Measurements from ENCODE around the gene FOS. TPM values are rescaled to one million over a fixed set of nuclear protein-coding genes. Genes with fewer than 3 reads are reported as not detected.
A peak's percentile ranks its signal among the peaks of the same experiment; 100 is the strongest.

The FOS gene
- total RNA-seq, 2 experiments from 2014 or later, result 1,565 to 1,685 TPM

GRCh38 chr14:75247286-75247922 is 31.2 kb upstream of the FOS start:
- peaks cover 60% of the 10 kb centered on the region for H3K4me1 ChIP-seq (ENCODE audit: insufficient read depth, low read length)
- Mint-ChIP-seq H3K27me3 (no peaks in the 10 kb centered on the region), H3K27ac (peak overlapping the region; percentile 87), H3K4me3 (peak overlapping the region; percentile 74), H3K36me3 (ENCODE audit: low read depth) (no peaks in the 10 kb centered on the region), H3K9me3 (no peaks in the 10 kb centered on the region), H3K4me1 (ENCODE audit: low read depth) (peaks cover 71% of the 10 kb centered on the region)
- peak overlapping the region; percentile 33 to 69 for H3K27ac ChIP-seq (ENCODE audit: low read depth in 1 of 2, low read length in 2 of 2)
- H3K9me3 ChIP-seq (ENCODE audit: control insufficient read depth in 1 of 2, insufficient read depth in 1 of 2, low read length in 2 of 2), result no peaks in the 10 kb centered on the region
- POLR2A ChIA-PET, result interaction anchor here (0.6 to 5.1 kb wide), 21 partner anchors 9 to 413 kb away, joined by 3 to 69 read pairs (median 3); partner anchors contain the start of genes ERG28, FOS, NEK9 and ZC2HC1C
- H3K4me3 ChIP-seq (ENCODE audit: low read length), result peak overlapping the region; percentile 21
- ATAC-seq (ENCODE audit: poor library complexity) (peak; percentile 50), DNase-seq (peak; percentile 26 to 94 (median 52))
- CTCF ChIA-PET, result interaction anchor here (1.4 to 4.5 kb wide), 4 partner anchors 8 to 48 kb away, joined by 4 to 28 read pairs (median 8); no protein-coding TSS in a partner anchor
- no peaks in the 10 kb centered on the region for H3K27me3 ChIP-seq (ENCODE audit: control insufficient read depth in 1 of 2, insufficient read depth in 2 of 2, low read length in 2 of 2)
- no peaks in the 10 kb centered on the region for H3K36me3 ChIP-seq (ENCODE audit: insufficient read depth, low read length)
- intact Hi-C loops (cut with DNase I, micrococcal nuclease), result loop anchor here (2.0 to 5.0 kb wide), 2 partner anchors 15 to 90 kb away; no protein-coding TSS in a partner anchor
- no peak for TF ChIP-seq CTCF (IDR thresholded peaks at IDR 0.05)

GRCh38 chr14:75247939-75248338 is 30.7 kb upstream of the FOS start:
- ChIA-PET POLR2A (interaction anchor here (0.6 to 5.1 kb wide), 19 partner anchors 8 to 413 kb away, joined by 3 to 69 read pairs (median 3); partner anchors contain the start of genes ERG28, FOS, NEK9 and ZC2HC1C), CTCF (interaction anchor here (1.3 to 4.5 kb wide), 5 partner anchors 9 to 109 kb away, joined by 4 to 28 read pairs (median 7); no protein-coding TSS in a partner anchor)
- Histone ChIP-seq H3K36me3 (ENCODE audit: insufficient read depth, low read length) (no peaks in the 10 kb centered on the region), H3K9me3 (ENCODE audit: control insufficient read depth in 1 of 2, insufficient read depth in 1 of 2, low read length in 2 of 2) (no peaks in the 10 kb centered on the region), H3K27me3 (ENCODE audit: control insufficient read depth in 1 of 2, insufficient read depth in 2 of 2, low read length in 2 of 2) (no peaks in the 10 kb centered on the region), H3K4me1 (ENCODE audit: insufficient read depth, low read length) (peaks cover 63% of the 10 kb centered on the region), H3K27ac (ENCODE audit: low read depth in 1 of 2, low read length in 2 of 2) (peak overlapping the region; percentile 33 to 69), H3K4me3 (ENCODE audit: low read length) (peak overlapping the region; percentile 21)
- TF ChIP-seq CTCF (IDR thresholded peaks at IDR 0.05), result no peak
- DNase-seq (no peak), ATAC-seq (ENCODE audit: poor library complexity) (no peak)
- no peaks in the 10 kb centered on the region for H3K27me3 Mint-ChIP-seq
- H3K36me3 Mint-ChIP-seq (ENCODE audit: low read depth), result no peaks in the 10 kb centered on the region
- peaks cover 72% of the 10 kb centered on the region for H3K4me1 Mint-ChIP-seq (ENCODE audit: low read depth)
- H3K27ac Mint-ChIP-seq, result peak overlapping the region; percentile 87
- intact Hi-C loops (cut with DNase I, micrococcal nuclease), result loop anchor here (2.0 to 5.0 kb wide), 2 partner anchors 15 to 91 kb away; no protein-coding TSS in a partner anchor
- no peaks in the 10 kb centered on the region for H3K9me3 Mint-ChIP-seq
- peak overlapping the region; percentile 74 for H3K4me3 Mint-ChIP-seq

GRCh38 chr14:75249251-75249957 is 29.2 kb upstream of the FOS start:
- H3K4me3 ChIP-seq (ENCODE audit: low read length), result peak overlapping the region; percentile 19

More at GRCh38 chr14:75249251-75249957, 29.2 kb upstream of the FOS start:
- no peaks in the 10 kb centered on the region for H3K36me3 Mint-ChIP-seq (ENCODE audit: low read depth)
- H3K27me3 Mint-ChIP-seq, result no peaks in the 10 kb centered on the region
- DNase-seq (peak; percentile 67 to 97 (median 76)), ATAC-seq (ENCODE audit: poor library complexity) (peak; percentile 72)
- no peaks in the 10 kb centered on the region for H3K9me3 ChIP-seq (ENCODE audit: control insufficient read depth in 1 of 2, insufficient read depth in 1 of 2, low read length in 2 of 2)
- H3K27ac Mint-ChIP-seq, result peak overlapping the region; percentile 87
- H3K36me3 ChIP-seq (ENCODE audit: insufficient read depth, low read length), result no peaks in the 10 kb centered on the region
- H3K27me3 ChIP-seq (ENCODE audit: control insufficient read depth in 1 of 2, insufficient read depth in 2 of 2, low read length in 2 of 2), result no peaks in the 10 kb centered on the region
- peaks cover 68% of the 10 kb centered on the region for H3K4me1 ChIP-seq (ENCODE audit: insufficient read depth, low read length)
- intact Hi-C loops (cut with DNase I, micrococcal nuclease), result loop anchor here in 1 of 2 experiments (1.0 to 5.0 kb wide), 6 partner anchors 10 to 92 kb away; partner anchors contain the start of genes FOS and TMED10
- TF ChIP-seq CTCF (IDR thresholded peaks at IDR 0.05), result no peak
- peaks cover 75% of the 10 kb centered on the region for H3K4me1 Mint-ChIP-seq (ENCODE audit: low read depth)
- peak overlapping the region; percentile 75 to 78 for H3K27ac ChIP-seq (ENCODE audit: low read depth in 1 of 2, low read length in 2 of 2)
- ChIA-PET POLR2A (interaction anchor here (0.8 to 5.1 kb wide), 10 partner anchors 10 to 111 kb away, joined by 3 to 69 read pairs (median 6); no protein-coding TSS in a partner anchor), CTCF (interaction anchor here (0.9 to 4.5 kb wide), 8 partner anchors 9 to 111 kb away, joined by 3 to 28 read pairs (median 5); no protein-coding TSS in a partner anchor)
- peak overlapping the region; percentile 50 for H3K4me3 Mint-ChIP-seq
- no peaks in the 10 kb centered on the region for H3K9me3 Mint-ChIP-seq

All from CD4-positive, alpha-beta T cell (primary cell).